GM23338 (cell line): ENCODE results near the gene ATP1A3. TPM values are rescaled to one million over a fixed set of nuclear protein-coding genes. Genes with fewer than 3 reads are reported as not detected.

Experiments used
- ATAC-seq: fragments of 200-7000 bp; cut with Tn5 transposase; 3 replicates; pipeline ENCODE4 v1.9.1; 2020
- DNase-seq: peaks from one replicate; pipeline ENCODE4 v3.0.0-alpha.2; 2015; ENCODE audit warnings: low spot score
- H2AFZ ChIP-seq: fragments of 200-600 bp; sonication (generic); 2 replicates; pipeline ENCODE4 v1.8.0; 2016; ENCODE audit warnings: antibody characterized with exemption, mild to moderate bottlenecking, moderate library complexity
- H3F3A ChIP-seq: fragments of 200-600 bp; sonication (generic); replicated peaks from 2 replicates; pipeline ENCODE4 v1.8.0; 2017; ENCODE audit warnings: antibody characterized with exemption, mixed run types, low read depth
- H3K27ac ChIP-seq: fragments of 200-600 bp; sonication (generic); 2 replicates; pipeline ENCODE4 v1.6.1; 2016; ENCODE audit warnings: low read depth
- H3K27me3 ChIP-seq: fragments of 200-600 bp; sonication (generic); 2 replicates; pipeline ENCODE4 v1.8.0; 2016; ENCODE audit warnings: mild to moderate bottlenecking, mixed run types, moderate library complexity; ENCODE audit not compliant: insufficient read depth
- H3K36me3 ChIP-seq: fragments of 200-600 bp; sonication (generic); 2 replicates; pipeline ENCODE4 v1.8.0; 2016; ENCODE audit warnings: mild to moderate bottlenecking; ENCODE audit not compliant: insufficient read depth
- H3K4me1 ChIP-seq: fragments of 200-600 bp; sonication (generic); 2 replicates; pipeline ENCODE4 v1.8.0; 2016; ENCODE audit warnings: mild to moderate bottlenecking, moderate library complexity; ENCODE audit not compliant: insufficient read depth
- H3K4me2 ChIP-seq: fragments of 200-600 bp; sonication (generic); 2 replicates; pipeline ENCODE4 v1.7.1; 2017; ENCODE audit warnings: mixed run types
- H3K4me3 ChIP-seq: fragments of 200-600 bp; sonication (generic); 2 replicates; pipeline ENCODE4 v1.6.1; 2016; ENCODE audit warnings: mixed run types
- H3K79me2 ChIP-seq: fragments of 200-600 bp; sonication (generic); replicated peaks from 2 replicates; pipeline ENCODE4 v1.8.0; 2017; ENCODE audit warnings: mild to moderate bottlenecking; ENCODE audit not compliant: insufficient read depth
- H3K9me2 ChIP-seq: fragments of 200-600 bp; sonication (generic); 2 replicates; pipeline ENCODE4 v1.8.0; 2017; ENCODE audit not compliant: insufficient read depth
- H4K20me1 ChIP-seq: fragments of 200-600 bp; sonication (generic); replicated peaks from 2 replicates; pipeline ENCODE4 v1.8.0; 2017; ENCODE audit warnings: mild to moderate bottlenecking; ENCODE audit not compliant: insufficient read depth
- H3K27ac Mint-ChIP-seq: 2 replicates; pipeline ENCODE4 v1.8.0; 2020; ENCODE audit warnings: inconsistent platforms, mild to moderate bottlenecking, moderate library complexity, mixed read lengths
- H3K27me3 Mint-ChIP-seq: 3 replicates; pipeline ENCODE4 v1.8.0; 2022; ENCODE audit warnings: low read depth, mild to moderate bottlenecking, moderate library complexity, mixed read lengths, inconsistent platforms; ENCODE audit not compliant: insufficient read depth, poor library complexity
- H3K36me3 Mint-ChIP-seq: 3 replicates; pipeline ENCODE4 v1.8.0; 2021; ENCODE audit warnings: low read depth, mild to moderate bottlenecking, inconsistent platforms, moderate library complexity, mixed read lengths
- H3K4me1 Mint-ChIP-seq: 3 replicates; pipeline ENCODE4 v1.8.0; 2020; ENCODE audit warnings: mild to moderate bottlenecking, inconsistent platforms, mixed read lengths
- H3K4me3 Mint-ChIP-seq: 3 replicates; pipeline ENCODE4 v1.8.0; 2021; ENCODE audit warnings: moderate library complexity, mild to moderate bottlenecking, inconsistent platforms, mixed read lengths
- H3K9me3 Mint-ChIP-seq: 3 replicates; pipeline ENCODE4 v1.8.0; 2020; ENCODE audit warnings: moderate library complexity, mild to moderate bottlenecking, inconsistent platforms, mixed read lengths
- CTCF ChIP-seq, 2 experiments: fragments of 200-600 bp in 1 of 2; sonication (generic) in 1 of 2; conservative IDR thresholded peaks; 2 replicates each; pipeline versions ENCODE4 v1.5.1 to v1.6.1; 2016 to 2017; ENCODE audit warnings: antibody characterized with exemption in 2 of 2, low read depth in 2 of 2, mild to moderate bottlenecking in 2 of 2, moderate library complexity in 1 of 2
- ETS1 ChIP-seq: IDR thresholded peaks from 2 replicates; pipeline ENCODE4 v1.6.1; 2016; ENCODE audit warnings: antibody characterized with exemption
- EZH2phosphoT487 ChIP-seq: fragments of 200-600 bp; sonication (generic); IDR thresholded peaks from one replicate; pipeline ENCODE4 v1.8.1; 2018; ENCODE audit warnings: antibody characterized with exemption; ENCODE audit not compliant: unreplicated experiment
- JUNB ChIP-seq: IDR thresholded peaks from one replicate; pipeline ENCODE4 v1.6.1; 2016; ENCODE audit warnings: antibody characterized with exemption; ENCODE audit not compliant: unreplicated experiment
- NANOG ChIP-seq: IDR thresholded peaks from 2 replicates; pipeline ENCODE4 v1.6.1; 2016; ENCODE audit warnings: antibody characterized with exemption, borderline replicate concordance
- POLR2AphosphoS5 ChIP-seq: IDR thresholded peaks from 2 replicates; pipeline ENCODE4 v1.6.1; 2016; ENCODE audit warnings: antibody characterized with exemption, low read depth
- STAT1 ChIP-seq: IDR thresholded peaks from one replicate; pipeline ENCODE4 v1.6.1; 2016; ENCODE audit warnings: antibody characterized with exemption; ENCODE audit not compliant: unreplicated experiment
- ZNF114 ChIP-seq: fragments of 250-450 bp; sonication (Bioruptor Pico); IDR thresholded peaks from 2 replicates; pipeline ENCODE4 v1.5.0; 2020; ENCODE audit warnings: mild to moderate bottlenecking, moderate library complexity
- ZNF331 ChIP-seq: fragments of 250-450 bp; sonication (Bioruptor Pico); IDR thresholded peaks from 2 replicates; pipeline ENCODE4 v1.5.0; 2020; ENCODE audit warnings: low read depth, mild to moderate bottlenecking, moderate library complexity
- ZNF462 ChIP-seq: fragments of 250-450 bp; sonication (Bioruptor Pico); IDR thresholded peaks from 2 replicates; pipeline ENCODE4 v1.5.0; 2020; ENCODE audit warnings: mild to moderate bottlenecking, moderate library complexity
- polyA plus RNA-seq: library from polyadenylated mRNA; unstranded; fragments of >200 nt; fragmentation: Nextera tagmentation; extraction: Ambion mirVana; gene quantifications from 2 replicates; pipeline ENCODE4 v1.2.1, GENCODE V29; 2016
- total RNA-seq: library from RNA; depleted of rRNA; stranded (reverse); fragments of >200 nt; shearing (Covaris generic); gene quantifications from 2 replicates; pipeline ENCODE4 v1.2.3, GENCODE V29; 2014
- TF ChIP-seq, protein P1 (sequence below): IDR thresholded peaks from one replicate; pipeline ENCODE4 v1.6.1; 2018; ENCODE audit warnings: antibody characterized with exemption; ENCODE audit not compliant: unreplicated experiment

Gene ATP1A3
- total and polyA plus RNA-seq, 2 experiments from 2014 or later: 11.5 to 37.3 TPM

DNA sequence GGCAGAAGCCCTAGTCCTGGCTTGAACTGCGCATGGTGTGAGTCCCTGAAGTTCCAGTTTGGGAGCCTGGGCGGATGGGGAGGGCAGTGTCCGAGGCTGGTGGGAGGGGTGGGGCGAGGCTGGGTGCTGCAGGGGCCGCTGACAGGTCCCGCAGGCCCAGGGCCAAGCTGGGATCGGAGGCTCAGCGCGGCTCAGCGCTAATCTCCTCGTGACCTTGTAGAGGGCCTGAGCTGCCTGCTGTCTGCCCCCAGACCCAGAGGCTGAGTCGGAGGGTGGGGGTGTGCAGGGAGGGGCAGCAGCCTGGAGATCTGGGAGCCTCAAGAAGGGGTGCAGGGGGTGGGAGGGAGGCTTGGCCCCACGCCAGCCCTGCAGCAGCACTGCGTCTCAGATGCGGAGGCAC lies 3.0 kb downstream of the ATP1A3 start (continued):
- TF ChIP-seq NANOG (no peak), JUNB (no peak), ZNF331 (CRISPR knock-in tag) (no peak), ZNF114 (CRISPR knock-in tag) (no peak), CTCF (conservative IDR thresholded peaks at IDR 0.05; ENCODE audit: low read depth in 2 of 2) (no peak), EZH2phosphoT487 (no peak), STAT1 (no peak), ETS1 (no peak), POLR2AphosphoS5 (no peak)
- TF ChIP-seq, protein P1, sequence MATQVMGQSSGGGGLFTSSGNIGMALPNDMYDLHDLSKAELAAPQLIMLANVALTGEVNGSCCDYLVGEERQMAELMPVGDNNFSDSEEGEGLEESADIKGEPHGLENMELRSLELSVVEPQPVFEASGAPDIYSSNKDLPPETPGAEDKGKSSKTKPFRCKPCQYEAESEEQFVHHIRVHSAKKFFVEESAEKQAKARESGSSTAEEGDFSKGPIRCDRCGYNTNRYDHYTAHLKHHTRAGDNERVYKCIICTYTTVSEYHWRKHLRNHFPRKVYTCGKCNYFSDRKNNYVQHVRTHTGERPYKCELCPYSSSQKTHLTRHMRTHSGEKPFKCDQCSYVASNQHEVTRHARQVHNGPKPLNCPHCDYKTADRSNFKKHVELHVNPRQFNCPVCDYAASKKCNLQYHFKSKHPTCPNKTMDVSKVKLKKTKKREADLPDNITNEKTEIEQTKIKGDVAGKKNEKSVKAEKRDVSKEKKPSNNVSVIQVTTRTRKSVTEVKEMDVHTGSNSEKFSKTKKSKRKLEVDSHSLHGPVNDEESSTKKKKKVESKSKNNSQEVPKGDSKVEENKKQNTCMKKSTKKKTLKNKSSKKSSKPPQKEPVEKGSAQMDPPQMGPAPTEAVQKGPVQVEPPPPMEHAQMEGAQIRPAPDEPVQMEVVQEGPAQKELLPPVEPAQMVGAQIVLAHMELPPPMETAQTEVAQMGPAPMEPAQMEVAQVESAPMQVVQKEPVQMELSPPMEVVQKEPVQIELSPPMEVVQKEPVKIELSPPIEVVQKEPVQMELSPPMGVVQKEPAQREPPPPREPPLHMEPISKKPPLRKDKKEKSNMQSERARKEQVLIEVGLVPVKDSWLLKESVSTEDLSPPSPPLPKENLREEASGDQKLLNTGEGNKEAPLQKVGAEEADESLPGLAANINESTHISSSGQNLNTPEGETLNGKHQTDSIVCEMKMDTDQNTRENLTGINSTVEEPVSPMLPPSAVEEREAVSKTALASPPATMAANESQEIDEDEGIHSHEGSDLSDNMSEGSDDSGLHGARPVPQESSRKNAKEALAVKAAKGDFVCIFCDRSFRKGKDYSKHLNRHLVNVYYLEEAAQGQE: no peak

DNA sequence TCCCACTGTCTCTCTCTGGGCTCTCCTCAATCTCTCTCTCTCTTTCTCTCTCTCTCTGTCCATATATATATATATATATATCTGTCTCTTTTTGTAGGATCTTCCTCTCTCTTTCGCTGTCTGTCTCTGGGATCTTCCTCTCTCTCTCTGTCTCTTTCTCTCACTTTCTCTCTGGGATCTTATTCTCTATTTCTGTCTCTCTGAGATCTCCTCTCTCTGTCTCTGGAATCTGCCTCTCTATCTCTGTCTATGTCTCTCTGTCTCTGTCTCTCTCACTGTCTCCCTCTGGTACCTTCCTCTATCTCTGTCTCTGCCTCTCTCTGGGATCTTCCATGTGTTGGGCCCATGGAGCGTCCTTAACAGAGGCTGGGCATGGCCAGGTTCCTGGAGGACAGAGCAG lies 3.4 kb downstream of the ATP1A3 start:
- H3K36me3 Mint-ChIP-seq: peaks cover 15% of the 10 kb centered on the region; the same call in 2 of the 3 replicates
- 0 out of 2 replicates have a peak, but pooled peaks cover 3% of the 10 kb centered on the region for H3K36me3 ChIP-seq
- H3K4me1 Mint-ChIP-seq: peaks cover 9% of the 10 kb centered on the region
- peaks cover 3% of the 10 kb centered on the region for H4K20me1 ChIP-seq
- no peak overlapping the region for H3K4me3 Mint-ChIP-seq
- peaks cover 17% of the 10 kb centered on the region for H3K27me3 ChIP-seq
- H3F3A ChIP-seq: 0 out of 2 replicates have a peak, but pooled peaks cover 6% of the 10 kb centered on the region
- H3K4me1 ChIP-seq: peaks cover 9% of the 10 kb centered on the region; the same call in 1 of the 2 replicates
- H2AFZ ChIP-seq: no peak overlapping the region
- ATAC-seq (no peak), DNase-seq (no peak)
- no peak overlapping the region for H3K4me3 ChIP-seq
- H3K27ac Mint-ChIP-seq: no peak overlapping the region
- no peak overlapping the region for H3K4me2 ChIP-seq
- peaks cover 22% of the 10 kb centered on the region for H3K27me3 Mint-ChIP-seq
- no peaks in the 10 kb centered on the region for H3K9me3 Mint-ChIP-seq
- no peaks in the 10 kb centered on the region for H3K9me2 ChIP-seq
- H3K27ac ChIP-seq: no peak overlapping the region
- H3K79me2 ChIP-seq: no peaks in the 10 kb centered on the region
- no peak for TF ChIP-seq STAT1
- no peak for TF ChIP-seq ETS1
- TF ChIP-seq ZNF114 (CRISPR knock-in tag): no peak
- no peak for TF ChIP-seq ZNF462 (CRISPR knock-in tag)
